Nephron (organoid): ENCODE measurements around the gene NDC1.

Source experiments
- H3K27ac Mint-ChIP-seq, 3 experiments: 2 replicates each; pipeline ENCODE4 v1.8.0; 2020; ENCODE audit warnings: mixed read lengths in 3 of 3, mild to moderate bottlenecking in 2 of 3, moderate library complexity in 1 of 3
- H3K27me3 Mint-ChIP-seq: 2 replicates; pipeline ENCODE4 v1.8.0; 2021; ENCODE audit warnings: low read depth, mild to moderate bottlenecking, moderate library complexity, mixed read lengths
- H3K36me3 Mint-ChIP-seq: 2 replicates; pipeline ENCODE4 v1.8.0; 2020; ENCODE audit warnings: low read depth, mixed read lengths
- H3K4me1 Mint-ChIP-seq: 2 replicates; pipeline ENCODE4 v1.8.0; 2020; ENCODE audit warnings: mixed read lengths
- H3K4me3 Mint-ChIP-seq, 3 experiments: 2 replicates each; pipeline ENCODE4 v1.8.0; 2020; ENCODE audit warnings: mild to moderate bottlenecking in 3 of 3, mixed read lengths in 3 of 3, moderate library complexity in 2 of 3
- H3K9me3 Mint-ChIP-seq: 2 replicates; pipeline ENCODE4 v1.8.0; 2020; ENCODE audit warnings: mixed read lengths
- CTCF ChIP-seq, 3 experiments: fragments of 200-600 bp; sonication (generic); IDR thresholded peaks; one replicate each; pipeline ENCODE4 v1.5.0; 2021; ENCODE audit warnings: antibody characterized with exemption in 3 of 3; ENCODE audit not compliant: unreplicated experiment in 3 of 3

The NDC1 gene

GRCh38 chr1:53835491-53835890 lies 2.6 kb downstream of the NDC1 start:
- Mint-ChIP-seq H3K27me3 (no peaks in the 10 kb centered on the region), H3K4me1 (peaks cover 20% of the 10 kb centered on the region), H3K27ac (peak overlapping the region in 2 of 3 experiments; percentile 14 to 56), H3K9me3 (no peaks in the 10 kb centered on the region), H3K36me3 (no peaks in the 10 kb centered on the region), H3K4me3 (peak overlapping the region; percentile 38 to 88 (median 82))
- no peak for TF ChIP-seq CTCF (IDR thresholded peaks at IDR 0.05; ENCODE audit: unreplicated experiment in 3 of 3)

DNA sequence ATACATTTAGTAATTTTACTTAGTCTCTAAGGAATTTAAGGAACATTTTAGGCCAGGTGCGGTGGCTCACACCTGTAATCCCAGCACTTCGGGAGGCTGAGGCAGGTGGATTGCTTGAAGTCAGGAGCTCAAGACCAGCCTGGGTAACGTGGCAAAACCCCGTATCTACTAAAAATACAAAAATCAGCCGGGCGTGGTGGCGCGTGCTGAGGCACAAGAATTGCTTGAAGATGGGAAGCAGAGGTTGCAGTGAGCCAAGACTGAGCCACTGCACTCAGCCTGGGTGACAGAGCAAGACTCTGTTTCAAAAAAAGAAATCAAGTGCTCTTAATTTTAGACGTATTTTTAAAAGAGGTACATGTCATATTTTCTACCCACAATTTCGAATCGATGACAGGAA lies 3.3 kb downstream of the NDC1 start:
- peaks cover under 1% of the 10 kb centered on the region for H3K36me3 Mint-ChIP-seq
- no peak overlapping the region for H3K27ac Mint-ChIP-seq
- no peaks in the 10 kb centered on the region for H3K9me3 Mint-ChIP-seq
- H3K27me3 Mint-ChIP-seq, result no peaks in the 10 kb centered on the region
- H3K4me3 Mint-ChIP-seq, result no peak overlapping the region
- peaks cover 20% of the 10 kb centered on the region for H3K4me1 Mint-ChIP-seq
- TF ChIP-seq CTCF (IDR thresholded peaks at IDR 0.05; ENCODE audit: unreplicated experiment in 3 of 3), result no peak

DNA sequence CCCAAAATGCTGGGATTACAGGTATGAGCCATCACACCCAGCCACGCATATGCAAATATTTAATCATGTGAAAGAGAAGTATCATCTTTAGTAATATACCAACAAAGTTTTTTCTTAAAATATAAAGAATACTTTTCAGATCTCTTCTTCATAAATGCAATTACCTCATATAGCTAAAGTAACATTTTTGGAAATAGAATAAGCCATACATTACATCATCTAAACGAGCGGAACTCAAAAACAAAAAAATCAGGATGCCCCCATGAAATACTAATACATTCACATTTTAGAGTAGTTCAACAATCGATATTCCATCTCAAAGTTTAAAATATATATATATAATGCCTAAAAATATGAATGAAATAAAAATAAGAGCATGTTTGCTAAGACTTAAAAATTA lies 4.7 kb downstream of the NDC1 start:
- no peaks in the 10 kb centered on the region for H3K9me3 Mint-ChIP-seq
- peaks cover 5% of the 10 kb centered on the region for H3K36me3 Mint-ChIP-seq
- H3K27ac Mint-ChIP-seq, result no peak overlapping the region
- no peaks in the 10 kb centered on the region for H3K27me3 Mint-ChIP-seq
- no peak for TF ChIP-seq CTCF (IDR thresholded peaks at IDR 0.05; ENCODE audit: unreplicated experiment in 3 of 3)
- peaks cover 15% of the 10 kb centered on the region for H3K4me1 Mint-ChIP-seq
- H3K4me3 Mint-ChIP-seq, result no peak overlapping the region

- H3K4me1 Mint-ChIP-seq, result no peaks in the 10 kb centered on the region
- peaks cover 29% of the 10 kb centered on the region for H3K36me3 Mint-ChIP-seq
- H3K9me3 Mint-ChIP-seq, result no peaks in the 10 kb centered on the region
- H3K4me3 Mint-ChIP-seq, result no peak overlapping the region
- no peak for TF ChIP-seq CTCF (IDR thresholded peaks at IDR 0.05; ENCODE audit: unreplicated experiment in 3 of 3)
- H3K27me3 Mint-ChIP-seq, result no peaks in the 10 kb centered on the region
- H3K27ac Mint-ChIP-seq, result no peak overlapping the region
Measured at GRCh38 chr1:53826367-53826766, 11.7 kb downstream of the NDC1 start.

- Mint-ChIP-seq H3K36me3 (peaks cover 33% of the 10 kb centered on the region), H3K27me3 (no peaks in the 10 kb centered on the region), H3K27ac (no peak overlapping the region), H3K4me3 (no peak overlapping the region), H3K4me1 (no peaks in the 10 kb centered on the region), H3K9me3 (no peaks in the 10 kb centered on the region)
- TF ChIP-seq CTCF (IDR thresholded peaks at IDR 0.05; ENCODE audit: unreplicated experiment in 3 of 3), result no peak
Measured at GRCh38 chr1:53825306-53825705, 12.8 kb downstream of the NDC1 start.

DNA sequence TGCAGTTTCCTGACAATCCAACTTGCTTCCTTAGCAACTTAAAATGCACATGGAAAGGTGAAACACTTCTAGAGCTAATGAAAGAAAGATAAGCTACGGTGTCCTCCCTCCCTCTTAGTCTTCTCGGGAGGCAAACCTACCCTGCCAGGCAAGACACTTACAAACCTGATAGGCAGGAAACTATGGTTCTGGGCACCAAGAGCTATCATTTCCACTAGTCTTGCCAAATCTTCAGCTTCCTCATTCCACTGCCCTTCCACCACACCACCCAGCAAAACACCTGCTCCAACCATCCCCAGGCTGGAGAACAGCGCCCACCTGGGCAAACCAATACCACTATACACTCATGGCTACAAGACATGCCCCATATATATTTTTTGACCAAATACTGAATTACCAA lies 15.2 kb downstream of the NDC1 start:
- Mint-ChIP-seq H3K27ac (no peak overlapping the region), H3K4me1 (no peaks in the 10 kb centered on the region), H3K9me3 (no peaks in the 10 kb centered on the region), H3K4me3 (no peak overlapping the region), H3K36me3 (peaks cover 42% of the 10 kb centered on the region), H3K27me3 (no peaks in the 10 kb centered on the region)
- no peak for TF ChIP-seq CTCF (IDR thresholded peaks at IDR 0.05; ENCODE audit: unreplicated experiment in 3 of 3)
